Suppressor macrophage treated with lipopolysaccharide for 1 hour (primary cell): ENCODE results near the gene RBM38.

ENCODE experiments used
- DNase-seq, 3 donors: peaks; one replicate each; pipeline ENCODE4 v3.0.0-alpha.2; 2020 to 2022

Gene RBM38

GRCh38 chr20:57391439-57392301 lies 474 bp downstream of the RBM38 start:
- DNase-seq = peak; percentile 51 to 66 (median 52)

GRCh38 chr20:57392512-57393271 lies 1.5 kb downstream of the RBM38 start:
- DNase-seq = peak; percentile 29 to 54 (median 37)

GRCh38 chr20:57393321-57394120 lies 2.3 kb downstream of the RBM38 start:
- no peak for DNase-seq

GRCh38 chr20:57394121-57395082 lies 3.2 kb downstream of the RBM38 start:
- no peak for DNase-seq

GRCh38 chr20:57395111-57395966 lies 4.1 kb downstream of the RBM38 start:
- DNase-seq = no peak

- DNase-seq = no peak
These were observed 5.2 kb downstream of the RBM38 start for GRCh38 chr20:57396212-57396983.

- DNase-seq = no peak
These were observed 5.9 kb downstream of the RBM38 start for GRCh38 chr20:57396984-57397692.

- DNase-seq = peak; percentile 62 to 77 (median 73)
These were observed 6.5 kb downstream of the RBM38 start for GRCh38 chr20:57397693-57398108.

- DNase-seq = peak in 2 of 3 donors; percentile 22 to 35
These were observed 7.1 kb downstream of the RBM38 start for GRCh38 chr20:57398231-57398821.

GRCh38 chr20:57398901-57399535 lies 7.8 kb downstream of the RBM38 start:
- no peak for DNase-seq

GRCh38 chr20:57399587-57400155 lies 8.5 kb downstream of the RBM38 start:
- DNase-seq = peak; percentile 56 to 82 (median 60)

- no peak for DNase-seq
These were observed 9.1 kb downstream of the RBM38 start for GRCh38 chr20:57400231-57400701.

- no peak for DNase-seq
These were observed 9.8 kb downstream of the RBM38 start for GRCh38 chr20:57400821-57401564.

- no peak for DNase-seq
These were observed 10.3 kb downstream of the RBM38 start for GRCh38 chr20:57401565-57401918.

GRCh38 chr20:57402206-57403125 lies 11.3 kb downstream of the RBM38 start:
- DNase-seq = no peak

GRCh38 chr20:57403216-57403615 lies 12.0 kb downstream of the RBM38 start:
- no peak for DNase-seq
